Hematopoietic multipotent progenitor cell treated with erythropoietin and hydrocortisone succinate and interleukin-3 and kit ligand, for 6 days (in vitro differentiated cells): ENCODE results near the gene USP22.
"Not testable (repeated sequence)": the region's sequence is repeated elsewhere in the genome, so short reads cannot be mapped to it uniquely, and the experiment has no call there.

ENCODE experiments used
- DNase-seq: peaks from one replicate; pipeline ENCODE4 v3.0.0-alpha.2; 2015

Gene USP22

GRCh38 chr17:21042458-21043295 is at the start of gene USP22:
Gene USP22 (minus strand): TSS chr17:21043011. CDS start chr17:21042835, 176 bp downstream.
- DNase-seq = no peak

GRCh38 chr17:21090902-21091618 is 48.2 kb upstream of the USP22 start:
- DNase-seq = peak; percentile 23

GRCh38 chr17:21089933-21090901 is 47.4 kb upstream of the USP22 start:
- DNase-seq = no peak

GRCh38 chr17:21089145-21089544 is 46.3 kb upstream of the USP22 start:
- no peak for DNase-seq

GRCh38 chr17:21085707-21086106 is 42.9 kb upstream of the USP22 start:
- DNase-seq = no peak

GRCh38 chr17:21085280-21085679 is 42.5 kb upstream of the USP22 start:
- not testable (repeated sequence) for DNase-seq

DNA sequence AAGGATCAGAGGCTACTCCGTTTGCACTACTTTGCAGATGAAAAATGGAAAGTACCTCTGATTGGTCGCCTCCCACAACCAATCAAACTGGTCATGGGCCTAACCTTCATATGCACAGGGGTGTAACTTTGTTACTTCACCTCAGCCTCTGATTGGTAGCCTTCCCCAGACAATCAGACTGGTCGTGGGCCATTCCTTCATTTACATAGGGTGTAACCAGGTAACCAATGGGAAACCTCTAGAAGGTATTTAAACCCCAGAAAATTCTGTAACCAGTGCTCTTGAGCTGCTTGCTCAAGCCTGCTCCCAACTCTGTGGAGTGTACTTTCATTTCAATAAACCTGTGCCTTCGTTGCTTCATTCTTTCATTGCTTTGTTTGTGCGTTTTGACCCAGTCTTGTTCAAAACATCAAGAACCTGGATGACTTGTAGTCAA is 39.2 kb upstream of the USP22 start:
- DNase-seq = peak; percentile 43

DNA sequence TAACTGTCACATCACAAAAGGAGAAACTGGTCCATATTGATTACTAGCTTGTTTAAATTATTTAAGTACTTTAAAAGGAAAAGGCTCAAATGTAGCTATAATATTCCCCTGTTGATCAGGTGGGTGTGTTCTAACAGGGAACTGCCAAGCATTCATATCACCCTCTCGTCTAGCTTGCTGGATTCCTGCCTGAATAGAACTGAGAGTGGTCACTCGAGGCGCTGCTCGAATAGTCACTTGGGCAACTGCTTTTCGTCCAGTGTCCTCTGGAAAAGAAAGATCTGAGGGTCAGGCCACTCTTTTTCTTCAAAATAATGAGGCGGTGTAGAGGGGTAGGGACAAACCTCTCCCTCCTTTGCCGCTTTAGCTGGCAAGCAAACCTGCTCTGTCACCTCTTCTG is 36.4 kb upstream of the USP22 start:
- DNase-seq = no peak

- no peak for DNase-seq
Observed at GRCh38 chr17:21078016-21078780, 35.4 kb upstream of the USP22 start.

GRCh38 chr17:21077281-21077680 is 34.5 kb upstream of the USP22 start:
- DNase-seq = no peak

DNA sequence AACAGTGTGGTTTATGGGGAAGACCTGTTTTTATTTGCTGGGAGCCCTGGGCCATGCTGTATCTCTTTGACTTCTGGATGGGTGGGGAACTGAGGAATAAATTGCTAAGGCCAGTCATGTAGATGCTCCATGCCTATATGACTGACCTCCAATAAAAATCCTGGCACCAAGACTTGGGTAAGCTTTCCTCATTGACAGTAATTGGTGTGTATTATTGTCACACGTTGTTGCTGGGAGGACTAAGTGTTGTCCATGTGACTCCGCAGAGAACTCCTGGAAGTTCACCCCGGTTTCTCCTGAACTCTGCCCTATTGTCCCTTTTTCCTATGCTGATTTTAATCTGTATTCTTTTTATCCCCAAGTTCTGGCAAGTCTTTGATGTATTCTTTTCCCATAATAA is 33.4 kb upstream of the USP22 start:
- no peak for DNase-seq

- no peak for DNase-seq
Observed at GRCh38 chr17:21075739-21076085, 32.9 kb upstream of the USP22 start.

GRCh38 chr17:21072745-21073197 is 30.0 kb upstream of the USP22 start:
- DNase-seq = no peak

DNA sequence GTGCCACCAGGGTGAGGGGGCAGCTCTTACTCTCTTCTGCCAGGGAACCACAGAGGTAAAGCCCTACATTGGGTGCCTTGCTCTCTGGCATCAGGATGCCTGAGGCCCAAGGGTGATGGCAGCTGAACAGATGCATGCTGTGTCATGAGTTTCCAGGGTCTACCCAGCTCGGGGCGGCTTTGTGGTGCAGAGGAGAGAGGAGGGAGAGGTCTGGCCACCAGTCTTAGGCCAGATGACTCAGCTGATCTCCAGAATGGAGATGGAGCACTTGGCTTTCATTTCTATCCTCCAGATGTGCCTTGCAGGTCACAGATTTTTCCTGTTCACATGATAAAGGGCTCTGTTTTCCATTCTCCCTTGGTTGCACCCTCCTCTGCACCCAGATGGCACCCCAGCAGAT is 23.6 kb upstream of the USP22 start:
- peak; percentile 35 for DNase-seq

- no peak for DNase-seq
Observed at GRCh38 chr17:21061971-21062526, 19.2 kb upstream of the USP22 start.

- no peak for DNase-seq
Observed at GRCh38 chr17:21061158-21061835, 18.5 kb upstream of the USP22 start.

- no peak for DNase-seq
Observed at GRCh38 chr17:21059761-21060160, 16.9 kb upstream of the USP22 start.

- DNase-seq = no peak
Observed at GRCh38 chr17:21058098-21058893, 15.5 kb upstream of the USP22 start.

- DNase-seq = not testable (repeated sequence)
Observed at GRCh38 chr17:21053056-21053455, 10.2 kb upstream of the USP22 start.

GRCh38 chr17:21049457-21049856 is 6.6 kb upstream of the USP22 start:
- no peak for DNase-seq
